ENCODE results near the gene AK9.
"Not testable (repeated sequence)": the region's sequence is repeated elsewhere in the genome, so short reads cannot be mapped to it uniquely, and the experiment has no call there.

AK9 gene

GRCh38 chr6:109631403-109631802, 59.6 kb downstream of the AK9 start:
- in situ Hi-C loops (cut with MboI; ENCODE audit: low sequenced_read_pairs): no loop called here

GRCh38 chr6:109628158-109629000, 62.6 kb downstream of the AK9 start:
- in situ Hi-C loops (cut with MboI; ENCODE audit: low sequenced_read_pairs): no loop called here

- in situ Hi-C loops (cut with MboI; ENCODE audit: low sequenced_read_pairs): no loop called here
Observed at GRCh38 chr6:109626311-109626710, 64.7 kb downstream of the AK9 start.

- in situ Hi-C loops (cut with MboI; ENCODE audit: low sequenced_read_pairs): no loop called here
Observed at GRCh38 chr6:109625199-109625598, 65.8 kb downstream of the AK9 start.

GRCh38 chr6:109623288-109623687, 67.7 kb downstream of the AK9 start:
- in situ Hi-C loops (cut with MboI; ENCODE audit: low sequenced_read_pairs): no loop called here

GRCh38 chr6:109612268-109612667, 78.7 kb downstream of the AK9 start:
- in situ Hi-C loops (cut with MboI; ENCODE audit: low sequenced_read_pairs): no loop called here

GRCh38 chr6:109611502-109611901, 79.5 kb downstream of the AK9 start:
- in situ Hi-C loops (cut with MboI; ENCODE audit: low sequenced_read_pairs): no loop called here

- in situ Hi-C loops (cut with MboI; ENCODE audit: low sequenced_read_pairs): no loop called here
Observed at GRCh38 chr6:109610590-109610989, 80.4 kb downstream of the AK9 start.

GRCh38 chr6:109609737-109610136, 81.3 kb downstream of the AK9 start:
- in situ Hi-C loops (cut with MboI; ENCODE audit: low sequenced_read_pairs): no loop called here

- in situ Hi-C loops (cut with MboI; ENCODE audit: low sequenced_read_pairs): no loop called here
Observed at GRCh38 chr6:109606359-109606758, 84.6 kb downstream of the AK9 start.

- in situ Hi-C loops (cut with MboI; ENCODE audit: low sequenced_read_pairs): no loop called here
Observed at GRCh38 chr6:109595998-109596397, 95.0 kb downstream of the AK9 start.

- in situ Hi-C loops (cut with MboI; ENCODE audit: low sequenced_read_pairs): no loop called here
Observed at GRCh38 chr6:109580519-109580918, 110.5 kb downstream of the AK9 start.

- in situ Hi-C loops (cut with MboI; ENCODE audit: low sequenced_read_pairs): no loop called here
Observed at GRCh38 chr6:109579361-109579760, 111.6 kb downstream of the AK9 start.

- in situ Hi-C loops (cut with MboI; ENCODE audit: low sequenced_read_pairs): not testable (repeated sequence)
Observed at GRCh38 chr6:109569901-109570300, 121.1 kb downstream of the AK9 start.

GRCh38 chr6:109561844-109562243, 129.2 kb downstream of the AK9 start:
- in situ Hi-C loops (cut with MboI; ENCODE audit: low sequenced_read_pairs): no loop called here

- in situ Hi-C loops (cut with MboI; ENCODE audit: low sequenced_read_pairs): no loop called here
Observed at GRCh38 chr6:109531446-109531845, 159.6 kb downstream of the AK9 start.

- in situ Hi-C loops (cut with MboI; ENCODE audit: low sequenced_read_pairs): no loop called here
Observed at GRCh38 chr6:109527989-109528388, 163.0 kb downstream of the AK9 start.

GRCh38 chr6:109526905-109527628, 163.9 kb downstream of the AK9 start:
- in situ Hi-C loops (cut with MboI; ENCODE audit: low sequenced_read_pairs): no loop called here

GRCh38 chr6:109524129-109524528, 166.9 kb downstream of the AK9 start:
- in situ Hi-C loops (cut with MboI; ENCODE audit: low sequenced_read_pairs): no loop called here

- in situ Hi-C loops (cut with MboI; ENCODE audit: low sequenced_read_pairs): no loop called here
Observed at GRCh38 chr6:109523478-109523877, 167.5 kb downstream of the AK9 start.

- in situ Hi-C loops (cut with MboI; ENCODE audit: low sequenced_read_pairs): no loop called here
Observed at GRCh38 chr6:109521080-109521479, 169.9 kb downstream of the AK9 start.

GRCh38 chr6:109519647-109520046, 171.4 kb downstream of the AK9 start:
- in situ Hi-C loops (cut with MboI; ENCODE audit: low sequenced_read_pairs): not testable (repeated sequence)

All from hTERT RPE-1 (cell line).